ENCODE data around the gene DHX30.

GRCh38 chr3:47780741-47781684, 21.9 kb upstream of the DHX30 start:
- TF ChIP-seq CTCF (IDR thresholded peaks at IDR 0.05; ENCODE audit: low read length) = no peak
- no peak for TF ChIP-seq EZH2 (IDR thresholded peaks at IDR 0.05; ENCODE audit: borderline replicate concordance, low read length)
